ENCODE data around the gene PIP5KL1. TPM values are rescaled to one million over a fixed set of nuclear protein-coding genes. Genes with fewer than 3 reads are reported as not detected.

The PIP5KL1 gene
- total RNA-seq, 1 experiment from 2014 or later = 16.8 TPM

DNA sequence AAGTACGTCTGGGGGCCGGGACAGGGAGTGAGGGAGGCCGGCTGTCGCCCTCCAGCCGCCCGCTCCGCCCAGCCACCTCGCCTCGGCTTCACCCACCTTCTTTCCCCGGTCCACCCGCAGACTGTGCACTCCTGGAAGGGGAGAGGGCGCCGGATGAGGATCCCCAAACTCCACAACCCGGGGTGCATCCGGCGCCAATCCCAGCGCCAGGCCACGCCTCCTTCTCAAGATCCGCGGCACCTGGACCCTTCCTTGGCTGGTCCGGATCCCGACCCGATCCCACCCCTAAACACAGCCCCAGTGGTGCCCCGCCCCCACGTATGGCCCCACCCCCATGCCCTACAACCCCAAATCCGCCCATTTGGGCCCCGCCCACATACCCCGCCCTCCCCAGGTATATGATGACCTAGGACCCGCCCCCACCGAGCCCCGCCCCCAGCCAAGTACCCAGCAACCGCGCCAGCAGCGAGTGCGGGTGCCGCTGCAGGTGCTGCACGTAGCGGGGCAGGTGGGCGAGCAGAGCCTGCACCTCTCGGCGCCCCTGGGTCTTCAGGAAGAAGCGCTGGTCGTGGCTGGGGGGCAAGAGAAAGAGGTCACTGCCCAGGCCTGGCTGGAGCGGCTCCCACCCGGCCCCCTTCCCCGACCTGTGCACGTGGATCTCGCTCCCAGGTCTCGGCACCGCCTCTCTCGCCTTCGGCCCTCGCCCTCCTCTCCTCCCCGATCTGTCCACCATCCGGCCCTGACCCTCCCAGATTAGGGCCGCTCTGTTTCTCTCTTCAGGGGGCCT, 3.2 kb downstream of the PIP5KL1 start (continued):
- TF ChIP-seq, protein P1, sequence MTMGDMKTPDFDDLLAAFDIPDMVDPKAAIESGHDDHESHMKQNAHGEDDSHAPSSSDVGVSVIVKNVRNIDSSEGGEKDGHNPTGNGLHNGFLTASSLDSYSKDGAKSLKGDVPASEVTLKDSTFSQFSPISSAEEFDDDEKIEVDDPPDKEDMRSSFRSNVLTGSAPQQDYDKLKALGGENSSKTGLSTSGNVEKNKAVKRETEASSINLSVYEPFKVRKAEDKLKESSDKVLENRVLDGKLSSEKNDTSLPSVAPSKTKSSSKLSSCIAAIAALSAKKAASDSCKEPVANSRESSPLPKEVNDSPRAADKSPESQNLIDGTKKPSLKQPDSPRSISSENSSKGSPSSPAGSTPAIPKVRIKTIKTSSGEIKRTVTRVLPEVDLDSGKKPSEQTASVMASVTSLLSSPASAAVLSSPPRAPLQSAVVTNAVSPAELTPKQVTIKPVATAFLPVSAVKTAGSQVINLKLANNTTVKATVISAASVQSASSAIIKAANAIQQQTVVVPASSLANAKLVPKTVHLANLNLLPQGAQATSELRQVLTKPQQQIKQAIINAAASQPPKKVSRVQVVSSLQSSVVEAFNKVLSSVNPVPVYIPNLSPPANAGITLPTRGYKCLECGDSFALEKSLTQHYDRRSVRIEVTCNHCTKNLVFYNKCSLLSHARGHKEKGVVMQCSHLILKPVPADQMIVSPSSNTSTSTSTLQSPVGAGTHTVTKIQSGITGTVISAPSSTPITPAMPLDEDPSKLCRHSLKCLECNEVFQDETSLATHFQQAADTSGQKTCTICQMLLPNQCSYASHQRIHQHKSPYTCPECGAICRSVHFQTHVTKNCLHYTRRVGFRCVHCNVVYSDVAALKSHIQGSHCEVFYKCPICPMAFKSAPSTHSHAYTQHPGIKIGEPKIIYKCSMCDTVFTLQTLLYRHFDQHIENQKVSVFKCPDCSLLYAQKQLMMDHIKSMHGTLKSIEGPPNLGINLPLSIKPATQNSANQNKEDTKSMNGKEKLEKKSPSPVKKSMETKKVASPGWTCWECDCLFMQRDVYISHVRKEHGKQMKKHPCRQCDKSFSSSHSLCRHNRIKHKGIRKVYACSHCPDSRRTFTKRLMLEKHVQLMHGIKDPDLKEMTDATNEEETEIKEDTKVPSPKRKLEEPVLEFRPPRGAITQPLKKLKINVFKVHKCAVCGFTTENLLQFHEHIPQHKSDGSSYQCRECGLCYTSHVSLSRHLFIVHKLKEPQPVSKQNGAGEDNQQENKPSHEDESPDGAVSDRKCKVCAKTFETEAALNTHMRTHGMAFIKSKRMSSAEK (CRISPR knock-in tag; IDR thresholded peaks at IDR 0.05; ENCODE audit: borderline replicate concordance) = no peak
- no peak for TF ChIP-seq IRF2 (CRISPR knock-in tag; IDR thresholded peaks at IDR 0.05; ENCODE audit: borderline replicate concordance, low read depth)
- TF ChIP-seq SP1 (CRISPR knock-in tag; conservative IDR thresholded peaks at IDR 0.05) = peak; percentile 81
- TF ChIP-seq NFATC4 (CRISPR knock-in tag; IDR thresholded peaks at IDR 0.05) = no peak
- TF ChIP-seq ZNF423 (CRISPR knock-in tag; IDR thresholded peaks at IDR 0.05) = no peak
- no peak for TF ChIP-seq ZNF396 (CRISPR knock-in tag; IDR thresholded peaks at IDR 0.05; ENCODE audit: borderline replicate concordance)
- peak; percentile 81 for TF ChIP-seq ZNF121 (CRISPR knock-in tag; IDR thresholded peaks at IDR 0.05)
- no peak for TF ChIP-seq NR1H2 (CRISPR knock-in tag; IDR thresholded peaks at IDR 0.05)
- TF ChIP-seq ELF4 (CRISPR knock-in tag; IDR thresholded peaks at IDR 0.05; ENCODE audit: low read depth) = no peak
- no peak for TF ChIP-seq HMGA2 (CRISPR knock-in tag; IDR thresholded peaks at IDR 0.05)
- TF ChIP-seq, protein P2, sequence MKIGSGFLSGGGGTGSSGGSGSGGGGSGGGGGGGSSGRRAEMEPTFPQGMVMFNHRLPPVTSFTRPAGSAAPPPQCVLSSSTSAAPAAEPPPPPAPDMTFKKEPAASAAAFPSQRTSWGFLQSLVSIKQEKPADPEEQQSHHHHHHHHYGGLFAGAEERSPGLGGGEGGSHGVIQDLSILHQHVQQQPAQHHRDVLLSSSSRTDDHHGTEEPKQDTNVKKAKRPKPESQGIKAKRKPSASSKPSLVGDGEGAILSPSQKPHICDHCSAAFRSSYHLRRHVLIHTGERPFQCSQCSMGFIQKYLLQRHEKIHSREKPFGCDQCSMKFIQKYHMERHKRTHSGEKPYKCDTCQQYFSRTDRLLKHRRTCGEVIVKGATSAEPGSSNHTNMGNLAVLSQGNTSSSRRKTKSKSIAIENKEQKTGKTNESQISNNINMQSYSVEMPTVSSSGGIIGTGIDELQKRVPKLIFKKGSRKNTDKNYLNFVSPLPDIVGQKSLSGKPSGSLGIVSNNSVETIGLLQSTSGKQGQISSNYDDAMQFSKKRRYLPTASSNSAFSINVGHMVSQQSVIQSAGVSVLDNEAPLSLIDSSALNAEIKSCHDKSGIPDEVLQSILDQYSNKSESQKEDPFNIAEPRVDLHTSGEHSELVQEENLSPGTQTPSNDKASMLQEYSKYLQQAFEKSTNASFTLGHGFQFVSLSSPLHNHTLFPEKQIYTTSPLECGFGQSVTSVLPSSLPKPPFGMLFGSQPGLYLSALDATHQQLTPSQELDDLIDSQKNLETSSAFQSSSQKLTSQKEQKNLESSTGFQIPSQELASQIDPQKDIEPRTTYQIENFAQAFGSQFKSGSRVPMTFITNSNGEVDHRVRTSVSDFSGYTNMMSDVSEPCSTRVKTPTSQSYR (CRISPR knock-in tag; IDR thresholded peaks at IDR 0.05) = no peak

DNA sequence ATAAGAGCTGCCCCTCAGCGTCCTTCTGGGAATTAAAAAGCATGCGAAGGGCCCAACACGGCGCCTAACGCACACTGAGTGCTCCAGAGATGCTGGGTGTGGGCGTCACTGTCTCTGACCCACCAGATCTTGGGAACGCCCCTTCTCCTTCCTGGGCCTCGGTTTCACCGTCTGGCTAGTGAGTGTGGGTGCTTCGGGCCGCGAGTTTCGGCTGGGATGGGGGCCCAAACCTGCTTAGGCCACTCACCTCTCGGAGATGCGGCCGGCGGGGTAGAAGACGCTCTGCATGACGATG, 3.7 kb downstream of the PIP5KL1 start:
- Mint-ChIP-seq H3K4me3 (peak overlapping the region; percentile 96), H3K9me3 (no peaks in the 10 kb centered on the region), H3K27me3 (ENCODE audit: low read depth) (peaks cover 34% of the 10 kb centered on the region), H3K4me1 (peaks cover 27% of the 10 kb centered on the region), H3K36me3 (no peaks in the 10 kb centered on the region; the same call in 1 of the 2 replicates), H3K27ac (no peak overlapping the region)
- CTCF ChIA-PET = interaction anchor here (1.3 to 2.1 kb wide), 2 partner anchors 17 to 192 kb away, joined by 5 to 8 read pairs; partner anchors contain the start of gene TOR2A
- POLR2A ChIA-PET = no interaction called here
- peak; percentile 1 for ATAC-seq
- TF ChIP-seq ZNF138 (CRISPR knock-in tag; conservative IDR thresholded peaks at IDR 0.05) (0 out of 2 replicates have a peak, but pooled peaks have one; percentile 35), PRRX2 (CRISPR knock-in tag; IDR thresholded peaks at IDR 0.05) (no peak), CBFB (CRISPR knock-in tag; IDR thresholded peaks at IDR 0.05; ENCODE audit: low read depth) (no peak), ZNF416 (CRISPR knock-in tag; IDR thresholded peaks at IDR 0.05) (no peak), ZNF121 (CRISPR knock-in tag; IDR thresholded peaks at IDR 0.05) (no peak), ETV6 (CRISPR knock-in tag; IDR thresholded peaks at IDR 0.05) (peak; percentile 43; the same call in 1 of the 2 replicates), FOXP1 (CRISPR knock-in tag; IDR thresholded peaks at IDR 0.05; ENCODE audit: borderline replicate concordance) (peak; percentile 60; the same call in 1 of the 2 replicates), MYBL2 (CRISPR knock-in tag; IDR thresholded peaks at IDR 0.05) (0 out of 2 replicates have a peak, but pooled peaks have one; percentile 5), FOXK1 (CRISPR knock-in tag; IDR thresholded peaks at IDR 0.05) (0 out of 2 replicates have a peak, but pooled peaks have one; percentile 18), FOXJ3 (CRISPR knock-in tag; IDR thresholded peaks at IDR 0.05; ENCODE audit: borderline replicate concordance) (no peak)
- TF ChIP-seq, protein P3, sequence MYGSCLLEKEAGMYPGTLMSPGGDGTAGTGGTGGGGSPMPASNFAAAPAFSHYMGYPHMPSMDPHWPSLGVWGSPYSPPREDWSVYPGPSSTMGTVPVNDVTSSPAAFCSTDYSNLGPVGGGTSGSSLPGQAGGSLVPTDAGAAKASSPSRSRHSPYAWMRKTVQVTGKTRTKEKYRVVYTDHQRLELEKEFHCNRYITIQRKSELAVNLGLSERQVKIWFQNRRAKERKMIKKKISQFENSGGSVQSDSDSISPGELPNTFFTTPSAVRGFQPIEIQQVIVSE (CRISPR knock-in tag; IDR thresholded peaks at IDR 0.05; ENCODE audit: borderline replicate concordance) = no peak
- TF ChIP-seq, protein P1 (CRISPR knock-in tag; IDR thresholded peaks at IDR 0.05; ENCODE audit: borderline replicate concordance) = no peak
- TF ChIP-seq, protein P4, sequence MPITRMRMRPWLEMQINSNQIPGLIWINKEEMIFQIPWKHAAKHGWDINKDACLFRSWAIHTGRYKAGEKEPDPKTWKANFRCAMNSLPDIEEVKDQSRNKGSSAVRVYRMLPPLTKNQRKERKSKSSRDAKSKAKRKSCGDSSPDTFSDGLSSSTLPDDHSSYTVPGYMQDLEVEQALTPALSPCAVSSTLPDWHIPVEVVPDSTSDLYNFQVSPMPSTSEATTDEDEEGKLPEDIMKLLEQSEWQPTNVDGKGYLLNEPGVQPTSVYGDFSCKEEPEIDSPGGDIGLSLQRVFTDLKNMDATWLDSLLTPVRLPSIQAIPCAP (CRISPR knock-in tag; IDR thresholded peaks at IDR 0.05) = no peak
- no peak for DNase-seq (ENCODE audit: low spot score)
